Muscle of leg (tissue), 11 donors: Measurements from ENCODE around the gene U2AF2. TPM values are rescaled to one million over a fixed set of nuclear protein-coding genes. Genes with fewer than 3 reads are reported as not detected.
A peak's percentile ranks its signal among the peaks of the same experiment; 100 is the strongest.

ENCODE experiments used
- DNase-seq: peaks from one replicate; pipeline ENCODE4 v3.0.0; 2013
- H3K27ac ChIP-seq: one replicate; pipeline ENCODE4 v1.5.1; 2013; ENCODE audit warnings: mild to moderate bottlenecking, low read length, control low read depth
- H3K27me3 ChIP-seq: one replicate; pipeline ENCODE4 v1.6.1; 2013; ENCODE audit warnings: low read length; ENCODE audit not compliant: control insufficient read depth, insufficient read depth
- H3K36me3 ChIP-seq: one replicate; pipeline ENCODE4 v1.6.1; 2013; ENCODE audit warnings: low read length; ENCODE audit not compliant: control insufficient read depth, insufficient read depth
- H3K4me1 ChIP-seq: one replicate; pipeline ENCODE4 v1.6.1; 2013; ENCODE audit warnings: low read length; ENCODE audit not compliant: control insufficient read depth, insufficient read depth
- H3K4me3 ChIP-seq: one replicate; pipeline ENCODE4 v1.5.1; 2013; ENCODE audit warnings: low read length, control low read depth
- H3K9me3 ChIP-seq: replicated peaks from 2 replicates; pipeline ENCODE4 v1.6.1; 2013; ENCODE audit warnings: low read depth, low read length; ENCODE audit not compliant: control insufficient read depth
- WGBS: methylation state at CpG from one replicate; pipeline ENCODE4 v1.1.5; 2013; ENCODE audit warnings: missing lambda C conversion rate; ENCODE audit not compliant: insufficient coverage; 5-methylcytosine and 5-hydroxymethylcytosine counted together
- polyA plus RNA-seq, 8 donors: library from polyadenylated mRNA; unstranded; fragments of 120-200 nt; gene quantifications; one replicate each; pipeline versions ENCODE4 v1.2.1 to v1.2.3, GENCODE V29; 2013; ENCODE audit warnings: inconsistent platforms in 1 of 8, low replicate concordance in 1 of 8; ENCODE audit not compliant: insufficient read length in 8 of 8, insufficient read depth in 1 of 8
- total RNA-seq: library from RNA; stranded (reverse); fragments of 120-200 nt; gene quantifications from one replicate; pipeline ENCODE4 v1.2.4, GENCODE V29; 2013

U2AF2 gene
- total and polyA plus RNA-seq, 9 donors = 70.2 to 156 (median 130) TPM

DNA sequence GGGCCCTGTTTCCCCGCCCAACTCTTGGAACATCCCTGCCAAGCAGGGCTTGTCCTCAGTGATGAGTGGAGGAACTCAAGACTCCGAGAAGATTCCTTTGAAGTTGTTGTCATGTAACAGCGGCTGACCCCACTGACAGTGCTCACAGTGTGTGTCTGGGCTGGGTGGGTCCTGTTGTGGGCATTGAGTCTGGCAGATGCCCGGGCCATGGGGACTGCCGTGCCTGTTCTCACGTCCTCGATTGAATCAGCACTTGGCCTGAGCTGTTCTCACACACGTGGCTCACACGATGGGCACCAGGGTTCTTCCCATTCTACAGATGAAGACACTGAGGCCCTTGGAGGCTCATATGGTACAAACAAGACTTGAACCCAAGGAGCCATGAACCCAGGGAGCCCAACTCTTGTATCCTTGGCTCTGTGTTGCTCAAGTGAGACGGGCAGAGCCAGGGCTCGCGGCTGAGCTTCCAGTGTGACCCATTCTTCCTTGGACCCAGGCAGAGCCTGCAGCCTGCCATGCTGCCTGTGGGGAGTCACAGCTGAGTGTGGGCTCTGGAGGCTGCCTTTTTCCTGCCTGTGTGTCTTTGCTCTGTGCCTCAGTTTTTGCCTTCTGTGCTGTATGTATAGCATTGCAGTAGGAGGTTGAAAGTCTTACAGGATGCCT is 11.6 kb downstream of the U2AF2 start:
- Histone ChIP-seq H3K36me3 (peaks cover 85% of the 10 kb centered on the region), H3K27ac (no peak overlapping the region), H3K4me1 (peaks cover 4% of the 10 kb centered on the region), H3K4me3 (no peak overlapping the region), H3K27me3 (no peaks in the 10 kb centered on the region), H3K9me3 (no peaks in the 10 kb centered on the region)
- no peak for DNase-seq
- 84% methylated on average over 11 of the region's 12 CpGs for WGBS

- no peak for DNase-seq
- H3K27me3 ChIP-seq = no peaks in the 10 kb centered on the region
- WGBS = 100% methylated on average over 2 of the region's 4 CpGs
- no peaks in the 10 kb centered on the region for H3K9me3 ChIP-seq
- H3K4me3 ChIP-seq = no peak overlapping the region
- H3K4me1 ChIP-seq = peaks cover 4% of the 10 kb centered on the region
- H3K27ac ChIP-seq = no peak overlapping the region
- peaks cover 80% of the 10 kb centered on the region for H3K36me3 ChIP-seq
These were observed 12.2 kb downstream of the U2AF2 start for GRCh38 chr19:55667006-55667381.

DNA sequence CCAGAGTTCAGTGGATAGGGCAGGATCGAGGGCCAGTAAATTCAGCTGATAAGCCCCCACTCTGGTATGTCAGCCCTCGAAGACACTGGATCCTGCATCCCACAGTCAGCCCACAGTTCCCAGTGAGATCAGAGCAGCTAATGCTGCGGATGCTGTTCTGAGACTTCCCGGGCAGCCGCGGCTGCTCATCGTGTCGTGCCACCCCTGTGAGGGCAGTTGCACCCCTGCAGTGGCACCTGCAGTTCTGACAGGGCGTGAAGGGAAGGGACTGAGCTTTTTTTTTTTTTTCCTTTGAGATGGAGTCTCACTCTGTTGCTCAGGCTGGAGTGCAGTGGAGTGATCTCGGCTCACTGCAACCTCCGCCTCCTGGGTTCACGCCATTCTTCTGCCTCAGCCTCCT is 12.7 kb downstream of the U2AF2 start:
- no peak for DNase-seq
- peaks cover 4% of the 10 kb centered on the region for H3K4me1 ChIP-seq
- H3K4me3 ChIP-seq = no peak overlapping the region
- no peak overlapping the region for H3K27ac ChIP-seq
- H3K27me3 ChIP-seq = no peaks in the 10 kb centered on the region
- 81% methylated on average over 4 of the region's 12 CpGs for WGBS
- no peaks in the 10 kb centered on the region for H3K9me3 ChIP-seq
- peaks cover 79% of the 10 kb centered on the region for H3K36me3 ChIP-seq

DNA sequence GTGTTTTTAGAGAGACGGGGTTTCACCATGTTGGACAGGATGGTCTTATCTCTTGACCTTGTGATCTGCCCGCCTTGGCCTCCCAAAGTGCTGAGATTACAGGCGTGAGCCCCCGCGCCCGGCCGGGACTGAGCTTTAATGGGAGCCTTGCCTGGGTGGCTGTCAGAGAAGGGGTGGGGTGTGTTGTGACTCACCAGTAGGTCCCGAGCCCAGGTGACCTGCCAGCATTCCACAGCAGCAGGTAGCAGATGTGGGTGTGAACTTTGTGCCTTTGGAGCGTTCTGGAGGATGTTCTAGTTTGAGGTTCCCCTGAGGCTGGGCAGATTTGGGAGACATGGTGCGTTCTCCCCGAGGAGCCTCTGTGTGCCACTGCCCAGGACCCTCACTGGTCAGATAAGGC is 13.1 kb downstream of the U2AF2 start:
- peaks cover 4% of the 10 kb centered on the region for H3K4me1 ChIP-seq
- WGBS = 90% methylated on average over 11 of the region's 11 CpGs
- H3K36me3 ChIP-seq = peaks cover 75% of the 10 kb centered on the region
- no peaks in the 10 kb centered on the region for H3K27me3 ChIP-seq
- DNase-seq = no peak
- no peak overlapping the region for H3K27ac ChIP-seq
- no peak overlapping the region for H3K4me3 ChIP-seq
- no peaks in the 10 kb centered on the region for H3K9me3 ChIP-seq

DNA sequence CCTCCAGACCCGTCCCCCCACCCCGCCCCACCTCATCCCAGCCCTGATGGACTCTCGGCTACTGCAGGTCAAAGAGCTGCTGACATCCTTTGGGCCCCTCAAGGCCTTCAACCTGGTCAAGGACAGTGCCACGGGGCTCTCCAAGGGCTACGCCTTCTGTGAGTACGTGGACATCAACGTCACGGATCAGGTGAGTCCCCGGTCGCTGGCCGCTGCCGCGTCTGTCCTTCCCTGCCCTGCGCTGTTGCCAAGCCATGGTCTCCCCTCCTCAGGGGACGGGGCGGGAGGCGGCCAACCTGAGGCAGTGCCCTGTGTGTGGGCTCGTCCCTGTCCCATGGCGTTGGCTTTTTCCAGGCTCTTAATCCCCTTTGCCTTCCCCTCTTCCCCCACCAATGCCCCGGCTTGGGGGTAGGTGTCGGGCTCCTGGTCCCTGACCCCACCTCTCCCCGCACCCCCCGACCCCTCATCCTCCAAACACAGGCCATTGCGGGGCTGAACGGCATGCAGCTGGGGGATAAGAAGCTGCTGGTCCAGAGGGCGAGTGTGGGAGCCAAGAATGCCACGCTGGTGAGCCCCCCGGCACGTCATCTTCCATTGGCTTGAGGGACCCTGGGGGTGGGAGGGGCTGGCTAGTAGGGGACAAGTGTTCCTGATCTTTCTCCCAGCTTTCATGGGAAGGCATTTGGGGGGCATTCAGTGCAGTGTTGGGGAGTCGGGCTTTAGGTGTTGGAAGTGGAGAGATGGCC is 13.9 kb downstream of the U2AF2 start:
- no peak overlapping the region for H3K4me3 ChIP-seq
- no peaks in the 10 kb centered on the region for H3K27me3 ChIP-seq
- no peak for DNase-seq
- no peak overlapping the region for H3K27ac ChIP-seq
- WGBS = 86% methylated on average over 23 of the region's 30 CpGs
- H3K36me3 ChIP-seq = peaks cover 72% of the 10 kb centered on the region
- no peaks in the 10 kb centered on the region for H3K9me3 ChIP-seq
- peaks cover 4% of the 10 kb centered on the region for H3K4me1 ChIP-seq

- Histone ChIP-seq H3K4me1 (peaks cover 9% of the 10 kb centered on the region), H3K4me3 (no peak overlapping the region), H3K36me3 (peaks cover 66% of the 10 kb centered on the region), H3K27ac (no peak overlapping the region), H3K27me3 (no peaks in the 10 kb centered on the region), H3K9me3 (no peaks in the 10 kb centered on the region)
- 85% methylated on average over 29 of the region's 43 CpGs for WGBS
- DNase-seq = no peak
These were observed 14.8 kb downstream of the U2AF2 start for GRCh38 chr19:55669418-55670279.

DNA sequence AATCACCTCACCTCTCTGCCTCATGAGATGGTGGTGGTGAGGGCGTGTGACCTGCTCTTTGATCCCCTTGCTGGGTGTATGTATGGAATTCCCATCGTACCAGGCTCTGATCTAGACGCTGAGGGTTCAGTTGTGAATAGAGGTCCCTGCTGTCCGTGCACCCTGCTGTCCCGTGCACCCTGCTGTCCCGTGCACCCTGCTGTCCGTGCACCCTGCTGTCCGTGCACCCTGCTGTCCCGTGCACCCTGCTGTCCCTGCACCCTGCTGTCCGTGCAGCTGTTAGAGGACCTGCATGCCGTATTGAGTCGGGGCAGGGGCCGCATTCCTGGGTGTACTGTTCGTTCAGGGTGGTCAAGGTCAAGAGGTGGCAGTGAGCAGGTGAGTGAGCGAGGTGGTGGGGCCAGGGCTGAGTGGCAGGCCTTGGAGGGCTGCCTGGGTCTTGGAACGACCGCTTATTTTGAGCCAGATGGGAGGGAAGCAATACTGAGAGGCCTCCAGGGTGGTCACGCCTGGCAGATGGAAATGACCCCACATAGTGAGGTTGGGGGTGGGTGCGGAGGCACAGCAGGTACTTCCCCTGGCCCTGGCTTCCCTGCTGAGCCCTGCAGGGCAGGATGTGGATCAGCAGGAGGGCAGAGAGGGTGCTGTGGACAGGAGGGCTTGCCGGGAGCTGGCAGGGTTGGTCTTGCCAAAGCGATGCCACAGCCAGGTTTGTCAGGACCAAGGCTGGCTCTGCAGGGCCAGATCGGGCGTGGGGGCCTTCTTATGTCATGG is 15.6 kb downstream of the U2AF2 start:
- no peak overlapping the region for H3K4me3 ChIP-seq
- no peak overlapping the region for H3K27ac ChIP-seq
- H3K36me3 ChIP-seq = peaks cover 62% of the 10 kb centered on the region
- DNase-seq = peak; percentile 23
- no peaks in the 10 kb centered on the region for H3K9me3 ChIP-seq
- WGBS = 81% methylated on average over 22 of the region's 23 CpGs
- peaks cover 10% of the 10 kb centered on the region for H3K4me1 ChIP-seq
- H3K27me3 ChIP-seq = no peaks in the 10 kb centered on the region

- Histone ChIP-seq H3K9me3 (no peaks in the 10 kb centered on the region), H3K27ac (no peak overlapping the region), H3K36me3 (peaks cover 58% of the 10 kb centered on the region), H3K27me3 (no peaks in the 10 kb centered on the region), H3K4me3 (no peak overlapping the region), H3K4me1 (peaks cover 16% of the 10 kb centered on the region)
- no peak for DNase-seq
- 79% methylated on average over 2 of the region's 2 CpGs for WGBS
These were observed 16.2 kb downstream of the U2AF2 start for GRCh38 chr19:55671054-55671378.

- H3K27ac ChIP-seq = no peak overlapping the region
- H3K4me1 ChIP-seq = peaks cover 28% of the 10 kb centered on the region
- H3K9me3 ChIP-seq = no peaks in the 10 kb centered on the region
- H3K36me3 ChIP-seq = peaks cover 51% of the 10 kb centered on the region
- DNase-seq = no peak
- no peaks in the 10 kb centered on the region for H3K27me3 ChIP-seq
- no peak overlapping the region for H3K4me3 ChIP-seq
- 100% methylated on average over 1 of the region's 5 CpGs for WGBS
These were observed 17.6 kb downstream of the U2AF2 start for GRCh38 chr19:55672418-55672817.
